ENCODE data around the gene IFI16.
"Not testable (repeated sequence)": the region's sequence is repeated elsewhere in the genome, so short reads cannot be mapped to it uniquely, and the experiment has no call there.

Gene IFI16

GRCh38 chr1:159009287-159009686 lies 420 bp upstream of the IFI16 start:
- no peak for DNase-seq

GRCh38 chr1:159010391-159010790 lies 684 bp downstream of the IFI16 start:
- no peak for DNase-seq

- not testable (repeated sequence) for DNase-seq
Measured at GRCh38 chr1:159011001-159011400, 1.3 kb downstream of the IFI16 start.

- DNase-seq = no peak
Measured at GRCh38 chr1:159011751-159012150, 2.0 kb downstream of the IFI16 start.

GRCh38 chr1:159012495-159012894 lies 2.8 kb downstream of the IFI16 start:
- DNase-seq = no peak

GRCh38 chr1:159014003-159014571 lies 4.4 kb downstream of the IFI16 start:
- no peak for DNase-seq

- DNase-seq = no peak
Measured at GRCh38 chr1:159014851-159015250, 5.1 kb downstream of the IFI16 start.

GRCh38 chr1:159015440-159015909 lies 5.8 kb downstream of the IFI16 start:
- no peak for DNase-seq

GRCh38 chr1:159023723-159024122 lies 14.0 kb downstream of the IFI16 start:
- DNase-seq = no peak

GRCh38 chr1:159025043-159025442 lies 15.3 kb downstream of the IFI16 start:
- DNase-seq = no peak

- not testable (repeated sequence) for DNase-seq
Measured at GRCh38 chr1:159026841-159027240, 17.1 kb downstream of the IFI16 start.

- DNase-seq = no peak
Measured at GRCh38 chr1:159030311-159030710, 20.6 kb downstream of the IFI16 start.

- no peak for DNase-seq
Measured at GRCh38 chr1:159030877-159031447, 21.3 kb downstream of the IFI16 start.

GRCh38 chr1:159040206-159040605 lies 30.5 kb downstream of the IFI16 start:
- DNase-seq = no peak

GRCh38 chr1:159040893-159041724 lies 31.4 kb downstream of the IFI16 start:
- DNase-seq = no peak

GRCh38 chr1:159046486-159046885 lies 36.8 kb downstream of the IFI16 start:
- not testable (repeated sequence) for DNase-seq

- DNase-seq = no peak
Measured at GRCh38 chr1:159051436-159051835, 41.7 kb downstream of the IFI16 start.

- DNase-seq = no peak
Measured at GRCh38 chr1:159054427-159054826, 44.7 kb downstream of the IFI16 start.

GRCh38 chr1:159055181-159055641 lies 45.5 kb downstream of the IFI16 start:
- no peak for DNase-seq

GRCh38 chr1:159056069-159056698 lies 46.5 kb downstream of the IFI16 start:
- no peak for DNase-seq

- DNase-seq = no peak
Measured at GRCh38 chr1:159058751-159059150, 49.0 kb downstream of the IFI16 start.

GRCh38 chr1:159065106-159065505 lies 55.4 kb downstream of the IFI16 start:
- no peak for DNase-seq

GRCh38 chr1:159066108-159066507 lies 56.4 kb downstream of the IFI16 start:
- DNase-seq = no peak
